Smooth muscle cell (in vitro differentiated cells): Measurements from ENCODE around the gene MAL. TPM values are rescaled to one million over a fixed set of nuclear protein-coding genes. Genes with fewer than 3 reads are reported as not detected.

Source experiments
- DNase-seq: peaks from one replicate; lab custom pipeline; 2025; ENCODE audit not compliant: unreplicated experiment; lab: John Stamatoyannopoulos, UW
- H2AFZ ChIP-seq: fragments of 200-600 bp; sonication (generic); 2 replicates; pipeline ENCODE4 v1.6.0; 2016; ENCODE audit warnings: antibody characterized with exemption, low read depth, mild to moderate bottlenecking
- H3F3A ChIP-seq: fragments of 200-600 bp; sonication (generic); 2 replicates; pipeline ENCODE4 v1.6.0; 2017; ENCODE audit warnings: antibody characterized with exemption, low read depth
- H3K27ac ChIP-seq: fragments of 200-600 bp; sonication (generic); 2 replicates; pipeline ENCODE4 v1.5.1; 2016; ENCODE audit warnings: low read depth, mild to moderate bottlenecking
- H3K27me3 ChIP-seq: fragments of 200-600 bp; sonication (generic); 2 replicates; pipeline ENCODE4 v1.6.1; 2016; ENCODE audit warnings: low read depth, mild to moderate bottlenecking
- H3K36me3 ChIP-seq: fragments of 200-600 bp; sonication (generic); 2 replicates; pipeline ENCODE4 v1.5.1; 2016; ENCODE audit warnings: low read depth
- H3K4me1 ChIP-seq: fragments of 200-600 bp; sonication (generic); 2 replicates; pipeline ENCODE4 v1.5.1; 2016; ENCODE audit warnings: low read depth
- H3K4me2 ChIP-seq: fragments of 200-600 bp; sonication (generic); 2 replicates; pipeline ENCODE4 v1.6.0; 2016; ENCODE audit warnings: mild to moderate bottlenecking
- H3K4me3 ChIP-seq: fragments of 200-600 bp; sonication (generic); 2 replicates; pipeline ENCODE4 v1.5.1; 2016; ENCODE audit warnings: mild to moderate bottlenecking
- H3K79me2 ChIP-seq: fragments of 200-600 bp; sonication (generic); 2 replicates; pipeline ENCODE4 v1.6.0; 2016; ENCODE audit warnings: low read depth, mild to moderate bottlenecking
- H3K9ac ChIP-seq: fragments of 200-600 bp; sonication (generic); 2 replicates; pipeline ENCODE4 v1.6.0; 2016; ENCODE audit warnings: low read depth
- H3K9me3 ChIP-seq: fragments of 200-600 bp; sonication (generic); replicated peaks from 2 replicates; pipeline ENCODE4 v1.5.1; 2016; ENCODE audit warnings: low read depth
- H4K20me1 ChIP-seq: fragments of 200-600 bp; sonication (generic); 2 replicates; pipeline ENCODE4 v1.6.0; 2016; ENCODE audit warnings: low read depth
- CTCF ChIP-seq: fragments of 200-600 bp; sonication (generic); IDR thresholded peaks from 2 replicates; pipeline ENCODE4 v1.5.1; 2017; ENCODE audit warnings: borderline replicate concordance, mild to moderate bottlenecking, antibody characterized with exemption; ENCODE audit not compliant: insufficient read depth, poor library complexity, severe bottlenecking
- WGBS: methylation state at CpG from one replicate; pipeline ENCODE4 v1.1.7; 2016; ENCODE audit warnings: low lambda C conversion rate; 5-methylcytosine and 5-hydroxymethylcytosine counted together
- polyA plus RNA-seq: library from polyadenylated mRNA; unstranded; fragments of >200 nt; fragmentation: Nextera tagmentation; extraction: Ambion mirVana; gene quantifications from 2 replicates; pipeline ENCODE4 v1.2.1, GENCODE V29; 2016
- total RNA-seq: library from RNA; depleted of rRNA; stranded (reverse); fragments of >200 nt; gene quantifications from 2 replicates; pipeline ENCODE4 v1.2.3, GENCODE V29; 2014

The MAL gene
- total and polyA plus RNA-seq, 2 experiments from 2014 or later = not detected

- H3K27me3 ChIP-seq = no peaks in the 10 kb centered on the region
- TF ChIP-seq CTCF = no peak
- no peak overlapping the region for H2AFZ ChIP-seq
Observed at GRCh38 chr2:95056044-95056443, 30.5 kb downstream of the MAL start.

GRCh38 chr2:95056461-95057459 is 31.3 kb downstream of the MAL start:
- H2AFZ ChIP-seq = no peak overlapping the region
- WGBS = 85% methylated on average over 15 of the region's 15 CpGs
- no peaks in the 10 kb centered on the region for H3F3A ChIP-seq
- H3K27me3 ChIP-seq = no peaks in the 10 kb centered on the region
- no peak overlapping the region for H3K9ac ChIP-seq
- no peaks in the 10 kb centered on the region for H3K4me1 ChIP-seq
- H3K4me2 ChIP-seq = no peak overlapping the region
- no peak for DNase-seq
- H3K4me3 ChIP-seq = no peak overlapping the region
- TF ChIP-seq CTCF = no peak
- no peaks in the 10 kb centered on the region for H3K36me3 ChIP-seq
- no peaks in the 10 kb centered on the region for H3K79me2 ChIP-seq
- no peak overlapping the region for H3K27ac ChIP-seq
- H4K20me1 ChIP-seq = no peaks in the 10 kb centered on the region
- H3K9me3 ChIP-seq = no peaks in the 10 kb centered on the region

More at GRCh38 chr2:95056044-95056443, 30.5 kb downstream of the MAL start:
- H3K27ac ChIP-seq = no peak overlapping the region
- H3K4me2 ChIP-seq = no peak overlapping the region
- H3K4me3 ChIP-seq = no peak overlapping the region
- DNase-seq = no peak
- H3K36me3 ChIP-seq = no peaks in the 10 kb centered on the region
- no peaks in the 10 kb centered on the region for H3K79me2 ChIP-seq
- no peaks in the 10 kb centered on the region for H3F3A ChIP-seq
- H3K9ac ChIP-seq = no peak overlapping the region
- 74% methylated on average over 8 of the region's 8 CpGs for WGBS
- no peaks in the 10 kb centered on the region for H3K9me3 ChIP-seq
- H3K4me1 ChIP-seq = no peaks in the 10 kb centered on the region
- no peaks in the 10 kb centered on the region for H4K20me1 ChIP-seq

- H3K4me3 ChIP-seq = no peak overlapping the region
- no peaks in the 10 kb centered on the region for H3F3A ChIP-seq
- no peaks in the 10 kb centered on the region for H3K27me3 ChIP-seq
- no peak for DNase-seq
- H3K36me3 ChIP-seq = no peaks in the 10 kb centered on the region
- H3K9me3 ChIP-seq = no peaks in the 10 kb centered on the region
- no peaks in the 10 kb centered on the region for H4K20me1 ChIP-seq
- H3K4me2 ChIP-seq = no peak overlapping the region
- no peaks in the 10 kb centered on the region for H3K4me1 ChIP-seq
- TF ChIP-seq CTCF = no peak
- H3K9ac ChIP-seq = no peak overlapping the region
- no peak overlapping the region for H2AFZ ChIP-seq
- H3K79me2 ChIP-seq = no peaks in the 10 kb centered on the region
- 87% methylated on average over 28 of the region's 28 CpGs for WGBS
- H3K27ac ChIP-seq = no peak overlapping the region
Observed at GRCh38 chr2:95057535-95058370, 32.2 kb downstream of the MAL start.
